Measurements from ENCODE around the gene MMD2.

DNA sequence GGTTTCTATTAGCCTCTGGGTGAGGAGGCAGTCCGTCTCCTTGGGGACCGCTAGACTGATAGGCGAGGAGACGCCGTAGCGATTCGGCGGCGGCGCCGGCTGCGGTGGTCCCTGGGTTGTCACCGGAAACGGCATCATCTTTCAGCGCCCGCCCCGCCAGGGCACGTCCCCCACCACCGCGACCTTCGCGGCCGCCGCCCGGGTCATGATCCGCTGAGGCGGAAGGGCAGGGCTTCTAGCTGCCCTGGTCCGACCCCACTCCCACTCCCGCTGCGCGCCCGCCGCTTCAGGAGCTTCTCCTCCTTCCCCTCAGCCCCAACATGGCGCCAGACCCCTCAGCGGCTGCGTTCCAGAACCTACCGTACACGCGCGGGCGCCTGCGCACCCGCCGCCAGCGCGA lies 97.3 kb downstream of the MMD2 start, which contains the start of gene PAPOLB:
- TF ChIP-seq, protein P1, sequence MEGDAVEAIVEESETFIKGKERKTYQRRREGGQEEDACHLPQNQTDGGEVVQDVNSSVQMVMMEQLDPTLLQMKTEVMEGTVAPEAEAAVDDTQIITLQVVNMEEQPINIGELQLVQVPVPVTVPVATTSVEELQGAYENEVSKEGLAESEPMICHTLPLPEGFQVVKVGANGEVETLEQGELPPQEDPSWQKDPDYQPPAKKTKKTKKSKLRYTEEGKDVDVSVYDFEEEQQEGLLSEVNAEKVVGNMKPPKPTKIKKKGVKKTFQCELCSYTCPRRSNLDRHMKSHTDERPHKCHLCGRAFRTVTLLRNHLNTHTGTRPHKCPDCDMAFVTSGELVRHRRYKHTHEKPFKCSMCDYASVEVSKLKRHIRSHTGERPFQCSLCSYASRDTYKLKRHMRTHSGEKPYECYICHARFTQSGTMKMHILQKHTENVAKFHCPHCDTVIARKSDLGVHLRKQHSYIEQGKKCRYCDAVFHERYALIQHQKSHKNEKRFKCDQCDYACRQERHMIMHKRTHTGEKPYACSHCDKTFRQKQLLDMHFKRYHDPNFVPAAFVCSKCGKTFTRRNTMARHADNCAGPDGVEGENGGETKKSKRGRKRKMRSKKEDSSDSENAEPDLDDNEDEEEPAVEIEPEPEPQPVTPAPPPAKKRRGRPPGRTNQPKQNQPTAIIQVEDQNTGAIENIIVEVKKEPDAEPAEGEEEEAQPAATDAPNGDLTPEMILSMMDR (conservative IDR thresholded peaks at IDR 0.05): no peak
- TF ChIP-seq ZFX (IDR thresholded peaks at IDR 0.05): no peak
